ENCODE results near the gene UST.

GRCh38 chr6:148926478-148926877 is 179.6 kb downstream of the UST start:
- TF ChIP-seq CTCF (IDR thresholded peaks at IDR 0.05 in 2 of 3, conservative IDR thresholded peaks at IDR 0.05 in 1 of 3; ENCODE audit: borderline replicate concordance in 1 of 3, insufficient read depth in 1 of 3, low read depth in 2 of 3, low read length in 2 of 3) (no peak), POLR2A (IDR thresholded peaks at IDR 0.05; ENCODE audit: borderline replicate concordance, extremely low read depth, insufficient read depth, insufficient read length) (no peak)
